Astrocyte (in vitro differentiated cells and primary cell): ENCODE measurements around the gene RASAL1.

Experiments
- CTCF ChIP-seq: IDR thresholded peaks from 2 replicates; pipeline ENCODE4 v1.5.1; 2011; ENCODE audit warnings: low read depth, mild to moderate bottlenecking, inconsistent platforms, low read length, moderate library complexity; ENCODE audit not compliant: insufficient read depth
- EZH2 ChIP-seq: IDR thresholded peaks from 2 replicates; pipeline ENCODE4 v1.6.1; 2012; ENCODE audit warnings: mild to moderate bottlenecking, low read length, inconsistent platforms; ENCODE audit not compliant: insufficient read depth

GRCh38 chr12:113165521-113166450 lies 30.2 kb upstream of the RASAL1 start:
- TF ChIP-seq EZH2 = no peak
- TF ChIP-seq CTCF = no peak
